Loucy (cell line): ENCODE measurements around the gene NSD2.

Source experiments
- H2AFZ ChIP-seq: fragments of 200-600 bp; sonication (generic); 2 replicates; pipeline ENCODE4 v1.6.0; 2016; ENCODE audit warnings: antibody characterized with exemption, mild to moderate bottlenecking, low read length, moderate library complexity
- H3F3A ChIP-seq: fragments of 200-600 bp; 2 replicates; pipeline ENCODE4 v1.6.0; 2016; ENCODE audit warnings: antibody characterized with exemption, low read depth, mild to moderate bottlenecking
- H3K27me3 ChIP-seq: fragments of 200-600 bp; sonication (generic); 2 replicates; pipeline ENCODE4 v1.6.1; 2014; ENCODE audit warnings: low read length, mild to moderate bottlenecking; ENCODE audit not compliant: insufficient read depth, poor library complexity, severe bottlenecking
- H3K36me3 ChIP-seq: fragments of 200-600 bp; sonication (generic); 2 replicates; pipeline ENCODE4 v1.6.1; 2016; ENCODE audit warnings: low read length; ENCODE audit not compliant: insufficient read depth
- H3K4me1 ChIP-seq: fragments of 200-600 bp; sonication (generic); 2 replicates; pipeline ENCODE4 v1.5.1; 2014; ENCODE audit warnings: low read length, mild to moderate bottlenecking; ENCODE audit not compliant: insufficient read depth, poor library complexity, severe bottlenecking
- H3K4me2 ChIP-seq: fragments of 200-600 bp; sonication (generic); 2 replicates; pipeline ENCODE4 v1.6.0; 2014; ENCODE audit warnings: antibody characterized with exemption, low read length, low read depth, mild to moderate bottlenecking; ENCODE audit not compliant: poor library complexity, severe bottlenecking
- H3K4me3 ChIP-seq: fragments of 200-600 bp; sonication (generic); 2 replicates; pipeline ENCODE4 v1.5.1; 2014; ENCODE audit warnings: low read length, mild to moderate bottlenecking, mixed read lengths; ENCODE audit not compliant: poor library complexity, severe bottlenecking
- H3K79me2 ChIP-seq: fragments of 200-600 bp; sonication (generic); 2 replicates; pipeline ENCODE4 v1.6.1; 2014; ENCODE audit warnings: low read length; ENCODE audit not compliant: insufficient read depth
- H3K9ac ChIP-seq: fragments of 200-600 bp; sonication (generic); 2 replicates; pipeline ENCODE4 v1.6.0; 2014; ENCODE audit warnings: mild to moderate bottlenecking, low read depth, low read length, moderate library complexity; ENCODE audit not compliant: poor library complexity, severe bottlenecking
- H3K9me2 ChIP-seq: fragments of 200-600 bp; sonication (generic); replicated peaks from 2 replicates; pipeline ENCODE4 v1.6.1; 2016; ENCODE audit warnings: low read depth, low read length, mixed read lengths
- H3K9me3 ChIP-seq: fragments of 200-600 bp; sonication (generic); 2 replicates; pipeline ENCODE4 v1.6.1; 2014; ENCODE audit warnings: mild to moderate bottlenecking, antibody characterized with exemption, low read length, low read depth; ENCODE audit not compliant: insufficient read depth
- H4K20me1 ChIP-seq: fragments of 200-600 bp; sonication (generic); 2 replicates; pipeline ENCODE4 v1.6.0; 2014; ENCODE audit warnings: antibody characterized with exemption, low read length, mild to moderate bottlenecking; ENCODE audit not compliant: insufficient read depth, poor library complexity, severe bottlenecking
- EZH2phosphoT487 ChIP-seq: fragments of 200-600 bp; IDR thresholded peaks from 2 replicates; pipeline ENCODE4 v1.6.1; 2018; ENCODE audit warnings: antibody characterized with exemption, mild to moderate bottlenecking, moderate library complexity, borderline replicate concordance
- TF ChIP-seq, protein P1 (sequence below): fragments of 200-600 bp; sonication (generic); conservative IDR thresholded peaks from 2 replicates; pipeline ENCODE4 v1.5.1; 2014; ENCODE audit warnings: mild to moderate bottlenecking, antibody characterized with exemption, low read length

Gene NSD2

DNA sequence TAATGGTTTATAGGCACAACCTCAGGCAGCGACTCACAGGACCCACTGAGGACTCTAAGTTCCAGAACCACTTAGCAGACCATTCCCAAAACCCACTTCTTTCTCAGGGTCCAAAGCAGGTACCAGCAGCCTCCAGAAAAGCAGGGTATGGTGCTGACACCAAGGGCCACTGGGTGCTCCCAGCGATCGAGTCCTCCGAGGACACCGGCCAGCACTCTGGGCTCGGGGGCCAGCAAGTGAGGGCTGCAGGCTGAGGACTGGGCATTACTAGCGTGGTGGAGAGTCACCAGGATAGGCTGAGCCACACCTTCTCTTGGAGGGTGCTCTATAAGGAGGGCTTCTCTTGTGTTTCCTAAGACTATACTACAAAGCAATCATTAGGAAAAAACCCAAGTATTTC lies 34.5 kb upstream of the NSD2 start:
- Histone ChIP-seq H3K9ac (no peak overlapping the region), H3K4me2 (no peak overlapping the region), H3K36me3 (peaks cover 71% of the 10 kb centered on the region; the same call in 1 of the 2 replicates), H3K4me1 (no peaks in the 10 kb centered on the region), H3F3A (no peaks in the 10 kb centered on the region), H3K4me3 (no peak overlapping the region), H3K79me2 (no peaks in the 10 kb centered on the region), H3K9me2 (no peaks in the 10 kb centered on the region), H4K20me1 (no peaks in the 10 kb centered on the region), H3K27me3 (no peaks in the 10 kb centered on the region), H2AFZ (no peak overlapping the region), H3K9me3 (no peaks in the 10 kb centered on the region)
- TF ChIP-seq, protein P1, sequence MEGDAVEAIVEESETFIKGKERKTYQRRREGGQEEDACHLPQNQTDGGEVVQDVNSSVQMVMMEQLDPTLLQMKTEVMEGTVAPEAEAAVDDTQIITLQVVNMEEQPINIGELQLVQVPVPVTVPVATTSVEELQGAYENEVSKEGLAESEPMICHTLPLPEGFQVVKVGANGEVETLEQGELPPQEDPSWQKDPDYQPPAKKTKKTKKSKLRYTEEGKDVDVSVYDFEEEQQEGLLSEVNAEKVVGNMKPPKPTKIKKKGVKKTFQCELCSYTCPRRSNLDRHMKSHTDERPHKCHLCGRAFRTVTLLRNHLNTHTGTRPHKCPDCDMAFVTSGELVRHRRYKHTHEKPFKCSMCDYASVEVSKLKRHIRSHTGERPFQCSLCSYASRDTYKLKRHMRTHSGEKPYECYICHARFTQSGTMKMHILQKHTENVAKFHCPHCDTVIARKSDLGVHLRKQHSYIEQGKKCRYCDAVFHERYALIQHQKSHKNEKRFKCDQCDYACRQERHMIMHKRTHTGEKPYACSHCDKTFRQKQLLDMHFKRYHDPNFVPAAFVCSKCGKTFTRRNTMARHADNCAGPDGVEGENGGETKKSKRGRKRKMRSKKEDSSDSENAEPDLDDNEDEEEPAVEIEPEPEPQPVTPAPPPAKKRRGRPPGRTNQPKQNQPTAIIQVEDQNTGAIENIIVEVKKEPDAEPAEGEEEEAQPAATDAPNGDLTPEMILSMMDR: no peak
- no peak for TF ChIP-seq EZH2phosphoT487

GRCh38 chr4:1837069-1837468 lies 34.1 kb upstream of the NSD2 start:
- Histone ChIP-seq H3K9me2 (no peaks in the 10 kb centered on the region), H4K20me1 (no peaks in the 10 kb centered on the region), H3K9me3 (no peaks in the 10 kb centered on the region), H3K36me3 (peaks cover 69% of the 10 kb centered on the region; the same call in 1 of the 2 replicates), H3K4me1 (no peaks in the 10 kb centered on the region), H3K4me3 (no peak overlapping the region), H3K79me2 (0 out of 2 replicates have a peak, but pooled peaks cover 1% of the 10 kb centered on the region), H3K27me3 (no peaks in the 10 kb centered on the region), H2AFZ (no peak overlapping the region), H3K9ac (no peak overlapping the region), H3K4me2 (no peak overlapping the region), H3F3A (no peaks in the 10 kb centered on the region)
- TF ChIP-seq, protein P1: no peak
- no peak for TF ChIP-seq EZH2phosphoT487

- Histone ChIP-seq H3F3A (no peaks in the 10 kb centered on the region), H3K9me2 (no peaks in the 10 kb centered on the region), H3K79me2 (peaks cover 2% of the 10 kb centered on the region; the same call in 1 of the 2 replicates), H3K4me1 (no peaks in the 10 kb centered on the region), H3K36me3 (peaks cover 67% of the 10 kb centered on the region; the same call in 1 of the 2 replicates), H4K20me1 (no peaks in the 10 kb centered on the region), H3K9me3 (no peaks in the 10 kb centered on the region), H2AFZ (no peak overlapping the region), H3K27me3 (no peaks in the 10 kb centered on the region), H3K4me2 (no peak overlapping the region), H3K4me3 (no peak overlapping the region), H3K9ac (no peak overlapping the region)
- no peak for TF ChIP-seq EZH2phosphoT487
- TF ChIP-seq, protein P1: no peak
Measured at GRCh38 chr4:1839282-1839681, 31.9 kb upstream of the NSD2 start.
